Activated naive CD8-positive, alpha-beta T cell treated with anti-CD3 and anti-CD28 coated beads, Interleukin-2, amount 50 U/mL, for 16 hours (primary cell): ENCODE measurements around the gene CYP19A1.
"Not testable (repeated sequence)": the region's sequence is repeated elsewhere in the genome, so short reads cannot be mapped to it uniquely, and the experiment has no call there.

Source experiments
- DNase-seq: peaks from one replicate; pipeline ENCODE4 v3.0.0-alpha.2; 2020; ENCODE audit warnings: low read depth, low spot score

The CYP19A1 gene

GRCh38 chr15:51218299-51218938 is 120.0 kb downstream of the CYP19A1 start:
- DNase-seq, result no peak

GRCh38 chr15:51212909-51213308 is 125.5 kb downstream of the CYP19A1 start:
- DNase-seq, result no peak

DNA sequence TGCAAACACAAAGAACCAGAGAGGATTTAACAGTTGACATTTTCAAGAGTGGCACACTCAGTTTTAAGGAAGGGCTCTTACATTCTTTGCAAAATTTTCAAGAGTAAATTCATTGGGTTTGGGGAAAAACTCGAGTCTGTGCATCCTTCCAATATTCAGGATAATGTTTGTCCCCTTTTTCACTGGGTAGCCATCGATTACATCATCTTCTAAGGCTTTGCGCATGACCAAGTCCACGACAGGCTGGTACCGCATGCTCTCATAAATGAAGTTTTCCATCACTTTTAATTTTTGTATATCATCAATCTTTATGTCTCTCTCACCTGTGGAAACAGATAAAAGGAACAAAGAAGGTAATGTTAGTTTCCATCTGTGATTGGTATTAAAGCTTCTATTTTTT is 126.2 kb downstream of the CYP19A1 start:
- DNase-seq, result no peak

GRCh38 chr15:51205050-51205975 is 133.1 kb downstream of the CYP19A1 start:
- DNase-seq, result no peak

GRCh38 chr15:51203797-51204196 is 134.6 kb downstream of the CYP19A1 start:
- DNase-seq, result no peak

GRCh38 chr15:51202783-51203182 is 135.6 kb downstream of the CYP19A1 start:
- DNase-seq, result no peak

DNA sequence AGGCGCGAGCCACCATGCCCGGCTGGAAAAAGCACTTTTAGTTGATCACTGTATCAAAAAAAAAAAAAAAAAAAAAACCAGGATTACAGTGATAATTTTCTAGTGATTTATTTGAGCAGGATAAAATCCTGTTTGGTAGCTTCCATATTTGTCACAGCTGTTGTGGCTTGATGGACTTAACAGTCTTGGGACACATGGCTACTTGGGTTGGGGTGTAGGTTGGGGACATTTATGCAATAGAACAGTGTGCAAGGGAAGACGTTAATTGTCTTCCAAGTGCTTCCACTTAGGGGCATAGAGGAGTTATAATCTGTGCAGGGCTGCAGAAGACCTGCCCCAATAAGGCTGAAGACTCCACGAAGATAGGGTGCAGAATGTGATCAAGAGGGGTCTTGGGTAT is 136.8 kb downstream of the CYP19A1 start:
- no peak for DNase-seq

DNA sequence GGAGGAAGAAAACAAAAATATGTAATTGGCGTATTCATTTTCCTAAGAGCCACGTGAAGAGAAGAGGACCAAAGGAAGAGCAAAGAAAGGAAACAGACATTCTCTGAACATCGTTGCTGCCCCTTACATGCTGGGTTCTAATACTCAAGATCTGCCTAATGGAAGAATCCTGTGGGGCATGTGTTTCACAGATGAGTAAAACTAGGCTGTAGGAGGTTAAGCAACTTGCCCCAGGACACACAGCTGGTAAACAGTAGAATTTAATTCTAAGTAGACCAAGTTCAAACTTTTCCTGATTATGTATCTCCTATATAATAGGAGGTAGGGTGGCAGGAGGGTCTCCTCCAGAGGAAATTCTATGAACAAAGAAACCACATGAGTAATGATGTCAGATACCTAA is 137.6 kb downstream of the CYP19A1 start:
- DNase-seq, result no peak

GRCh38 chr15:51199541-51199940 is 138.9 kb downstream of the CYP19A1 start:
- DNase-seq, result no peak

DNA sequence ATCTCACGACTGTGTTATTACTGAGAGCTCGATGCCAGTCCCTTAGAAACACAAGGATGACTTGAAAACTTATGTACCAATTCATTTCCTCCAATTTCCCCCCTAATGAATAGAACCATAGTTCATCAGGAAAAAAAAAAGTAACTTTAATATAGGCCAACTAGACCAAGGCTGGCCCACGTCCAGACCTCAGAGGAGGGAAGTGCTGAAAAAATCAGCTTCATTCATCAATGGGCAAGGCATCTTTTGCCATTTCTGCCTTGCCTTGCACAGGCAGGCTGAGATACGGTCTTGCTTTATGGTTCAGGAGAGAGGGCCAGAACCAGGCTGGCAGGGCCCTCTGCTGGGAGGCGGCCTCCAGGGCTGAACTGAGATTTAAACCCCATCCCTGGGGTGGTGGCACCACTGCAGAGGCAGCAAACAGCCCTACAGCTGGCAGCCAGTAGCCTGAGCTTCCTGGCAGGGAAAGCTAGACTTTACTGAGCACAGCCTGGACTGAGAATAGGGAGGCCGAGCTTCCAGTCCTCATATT is 139.6 kb downstream of the CYP19A1 start:
- no peak for DNase-seq

DNA sequence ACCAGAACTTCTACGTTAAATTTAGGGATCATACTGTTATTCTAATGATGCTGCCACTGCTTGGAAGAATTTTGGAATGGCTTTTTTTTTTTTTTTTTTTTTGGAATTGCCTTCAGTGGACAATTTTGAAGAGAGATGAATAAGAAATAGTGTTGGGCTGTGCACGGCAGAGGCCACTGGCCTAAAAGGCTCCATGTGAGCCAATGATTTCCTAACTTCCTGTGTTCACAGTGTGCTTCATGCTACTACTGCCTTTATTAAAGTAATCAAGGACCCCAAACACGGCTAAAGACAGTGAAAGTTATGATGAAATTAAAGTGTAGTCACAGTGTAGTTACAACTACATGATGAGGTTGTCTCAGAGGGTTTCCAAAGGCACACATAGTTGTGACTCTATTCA is 142.9 kb downstream of the CYP19A1 start:
- DNase-seq, result no peak

DNA sequence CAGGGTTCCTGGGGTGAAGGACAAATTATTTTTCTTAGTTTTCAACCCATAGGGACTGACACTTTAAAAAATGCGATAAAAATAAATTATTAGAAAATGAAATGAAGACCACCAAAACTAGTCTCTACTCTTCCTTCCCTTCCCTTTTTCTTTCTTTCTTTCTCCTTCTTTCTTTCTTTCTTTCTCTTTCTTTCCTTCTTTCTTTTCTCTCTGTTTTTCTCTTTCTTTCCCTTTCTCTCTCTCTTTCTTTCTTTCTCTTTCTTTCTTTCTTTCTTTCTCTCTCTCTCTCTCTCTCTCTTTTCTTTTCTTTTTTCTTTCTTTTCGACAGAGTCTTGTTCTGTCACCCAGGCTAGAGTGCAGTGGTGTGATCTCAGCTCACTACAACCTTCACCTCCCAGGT is 144.4 kb downstream of the CYP19A1 start:
- DNase-seq, result no peak

DNA sequence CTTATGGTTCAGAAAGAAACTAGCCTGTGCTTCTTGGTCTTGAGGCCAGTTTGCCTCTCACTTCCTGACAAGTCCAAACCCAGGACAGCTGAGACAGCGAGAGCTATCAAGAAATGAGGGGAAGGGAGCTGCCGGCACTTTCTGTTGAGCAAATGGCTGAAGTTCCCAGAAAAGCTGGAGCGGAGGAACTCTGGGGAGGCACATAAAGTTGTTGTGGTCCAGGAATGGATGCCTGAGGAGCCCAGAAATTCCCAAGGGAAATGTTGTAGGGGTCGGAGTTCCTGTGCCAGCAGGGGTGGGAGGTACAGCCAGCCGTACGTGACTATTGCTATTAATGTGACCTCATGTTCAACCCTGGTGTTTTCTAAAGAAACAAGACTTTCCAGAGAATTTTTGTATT is 144.9 kb downstream of the CYP19A1 start:
- no peak for DNase-seq

GRCh38 chr15:51192521-51193280 is 145.7 kb downstream of the CYP19A1 start:
- peak; percentile 27 for DNase-seq

DNA sequence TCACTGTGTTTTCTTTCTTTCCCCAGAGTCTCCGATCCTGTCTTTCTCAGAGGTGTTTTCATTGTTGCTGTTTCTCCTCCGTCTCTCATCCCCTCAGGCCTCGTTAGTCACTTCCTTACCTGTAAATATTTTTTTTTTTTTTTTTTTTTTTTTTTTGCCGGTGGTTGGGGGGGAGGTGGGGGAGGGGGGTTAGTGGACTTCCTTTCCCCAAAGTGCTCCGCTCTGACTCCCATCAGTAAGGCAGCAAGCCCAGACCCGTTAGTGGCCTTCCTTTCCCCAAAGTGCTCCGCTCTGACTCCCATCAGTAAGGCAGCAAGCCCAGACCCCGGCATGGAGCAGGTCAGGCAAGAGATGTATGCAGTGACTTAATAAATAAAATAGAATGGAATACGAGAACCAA is 146.6 kb downstream of the CYP19A1 start:
- no peak for DNase-seq

- no peak for DNase-seq
Measured at GRCh38 chr15:51191072-51191670, 147.2 kb downstream of the CYP19A1 start.

GRCh38 chr15:51190424-51191068 is 147.8 kb downstream of the CYP19A1 start:
- no peak for DNase-seq

- no peak for DNase-seq
Measured at GRCh38 chr15:51189669-51190385, 148.6 kb downstream of the CYP19A1 start.

GRCh38 chr15:51188791-51189190 is 149.6 kb downstream of the CYP19A1 start:
- not testable (repeated sequence) for DNase-seq

DNA sequence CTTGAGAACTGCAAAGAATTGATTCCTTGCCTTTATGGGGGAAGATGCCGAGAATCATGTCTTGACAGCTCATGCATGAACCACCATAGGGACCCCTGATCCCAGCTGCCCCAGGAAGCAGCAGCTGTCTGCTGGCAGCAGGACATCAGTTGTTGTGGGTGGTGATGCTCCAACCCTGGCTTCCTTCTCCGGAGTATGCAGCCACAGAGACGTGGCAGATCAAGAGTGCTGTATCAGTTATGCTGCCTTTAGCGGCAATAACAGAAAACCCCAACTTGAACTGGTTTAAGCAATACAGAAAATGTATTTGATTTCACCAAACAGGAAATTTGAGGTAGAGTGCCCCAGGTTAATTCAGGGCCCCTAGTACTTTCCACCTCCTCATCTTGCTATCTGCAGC is 151.5 kb downstream of the CYP19A1 start:
- DNase-seq, result no peak
